HG02938 (cell line): ENCODE data around the gene AAGAB.

Experiments used
- ATAC-seq: cut with Tn5 transposase; IDR thresholded peaks from one replicate; pipeline ENCODE4 v1.9.1; 2021; ENCODE audit warnings: mild to moderate bottlenecking, moderate library complexity; ENCODE audit not compliant: unreplicated experiment

AAGAB gene

DNA sequence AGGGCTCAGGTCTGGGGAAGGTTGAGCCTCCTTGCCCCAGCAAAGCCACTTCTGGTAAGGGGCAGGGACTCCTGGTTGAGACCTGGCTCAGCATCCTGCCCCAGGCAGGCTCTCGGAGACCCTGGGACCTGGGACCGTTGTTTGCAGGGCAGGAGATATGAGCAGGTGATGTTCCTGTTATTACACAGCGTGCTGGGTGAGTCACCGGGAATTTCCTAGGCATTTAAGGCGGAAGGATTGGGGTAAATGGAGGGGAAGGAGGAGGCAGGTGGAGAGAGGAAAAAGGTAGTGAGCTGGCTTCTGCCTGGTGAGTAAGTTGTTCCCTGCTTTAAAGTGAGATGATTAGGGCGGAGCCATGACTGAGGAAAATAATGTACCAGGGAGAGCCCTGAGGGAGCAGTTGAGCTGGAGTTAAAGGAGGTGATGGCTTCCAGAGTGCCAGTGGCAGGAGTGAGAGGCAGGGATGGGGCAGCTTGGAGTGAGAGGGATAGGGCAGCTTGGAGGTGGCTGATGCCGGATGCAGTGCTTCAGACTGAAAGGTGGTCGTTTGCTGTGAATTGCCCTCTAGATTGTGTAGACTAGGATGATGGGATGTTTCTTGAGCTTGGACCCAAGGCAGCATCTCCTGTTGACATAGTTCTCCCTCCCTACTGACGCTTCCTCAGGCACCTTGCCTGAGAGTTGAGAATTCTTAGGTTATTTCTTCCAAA is 79.4 kb downstream of the AAGAB start:
- no peak for ATAC-seq

DNA sequence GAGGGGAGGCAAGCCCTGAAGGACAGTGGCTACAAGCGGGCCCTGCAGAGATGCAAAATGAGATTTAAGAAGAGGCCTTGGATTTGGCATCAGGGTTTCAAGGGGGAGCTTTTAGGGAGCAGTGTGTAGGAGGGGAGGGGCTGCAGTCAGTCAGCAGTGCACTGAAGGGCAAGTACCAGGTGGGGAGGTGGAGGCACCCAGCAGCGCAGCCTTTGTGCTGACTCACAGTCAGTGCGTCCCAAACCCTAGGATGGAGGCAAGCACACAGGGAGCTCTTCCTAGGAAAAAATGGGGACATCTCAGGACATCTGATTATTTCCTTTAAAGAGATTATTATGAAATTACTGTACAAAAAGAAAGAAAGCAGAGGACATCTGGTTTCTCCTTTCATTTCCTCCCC is 80.0 kb downstream of the AAGAB start:
- ATAC-seq, result no peak

DNA sequence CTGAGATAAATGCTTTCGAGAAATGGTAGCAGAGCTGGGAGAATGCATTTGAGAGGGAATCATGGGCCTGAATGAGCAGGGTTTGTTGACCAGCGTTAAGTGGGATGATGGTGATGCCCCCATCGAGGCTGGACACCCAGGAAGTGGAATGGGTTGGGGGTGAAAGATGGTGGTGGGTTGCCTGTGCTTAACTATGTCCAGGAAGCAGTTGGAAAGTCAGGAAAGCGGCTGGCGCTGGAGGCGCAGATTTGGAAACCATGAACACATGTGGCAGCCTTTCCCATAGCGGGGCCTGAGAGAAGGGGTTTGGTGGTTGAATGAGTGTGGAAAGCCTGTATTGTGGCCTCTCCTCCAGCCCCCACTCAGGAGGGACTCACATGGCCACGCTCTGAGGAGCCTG is 80.7 kb downstream of the AAGAB start:
- no peak for ATAC-seq

DNA sequence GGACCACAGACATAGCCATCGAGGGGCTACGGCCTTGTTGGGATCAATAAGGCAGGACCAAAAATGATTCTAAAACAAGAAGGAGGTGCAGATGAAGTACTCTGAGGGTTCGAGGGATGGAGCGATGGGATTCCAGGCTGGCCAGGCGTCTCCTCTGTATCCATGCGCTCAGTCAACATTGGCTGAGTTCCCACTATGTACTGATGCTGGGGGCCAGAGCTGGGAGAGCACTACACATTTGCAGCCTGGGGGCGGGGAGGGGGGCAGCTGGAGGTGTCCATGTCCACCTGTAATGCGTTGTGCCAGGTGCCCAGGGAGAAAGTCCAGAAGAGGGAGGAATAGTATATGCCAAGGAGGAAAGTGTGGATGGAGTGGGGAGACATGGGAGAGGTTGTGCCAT is 81.5 kb downstream of the AAGAB start:
- ATAC-seq, result no peak

DNA sequence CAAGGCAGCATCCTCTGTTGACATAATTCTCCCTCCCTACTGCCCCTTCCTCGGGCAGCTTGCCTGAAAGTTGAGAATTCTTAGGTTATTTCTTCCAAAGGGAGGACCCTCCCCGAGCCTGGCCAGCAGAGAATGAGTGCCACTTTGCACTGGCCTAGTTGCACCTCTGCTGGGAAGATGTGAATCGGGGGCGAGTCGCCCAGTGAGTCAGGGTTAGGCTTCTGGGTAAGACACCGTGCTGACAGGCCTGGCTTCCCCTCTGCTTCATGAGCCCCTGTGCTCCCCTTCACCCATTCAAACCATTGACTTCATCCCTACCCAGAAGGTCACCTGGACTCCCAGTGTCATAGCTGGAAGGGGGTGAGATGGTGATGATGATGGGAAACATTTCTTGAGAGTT is 82.3 kb downstream of the AAGAB start:
- no peak for ATAC-seq

DNA sequence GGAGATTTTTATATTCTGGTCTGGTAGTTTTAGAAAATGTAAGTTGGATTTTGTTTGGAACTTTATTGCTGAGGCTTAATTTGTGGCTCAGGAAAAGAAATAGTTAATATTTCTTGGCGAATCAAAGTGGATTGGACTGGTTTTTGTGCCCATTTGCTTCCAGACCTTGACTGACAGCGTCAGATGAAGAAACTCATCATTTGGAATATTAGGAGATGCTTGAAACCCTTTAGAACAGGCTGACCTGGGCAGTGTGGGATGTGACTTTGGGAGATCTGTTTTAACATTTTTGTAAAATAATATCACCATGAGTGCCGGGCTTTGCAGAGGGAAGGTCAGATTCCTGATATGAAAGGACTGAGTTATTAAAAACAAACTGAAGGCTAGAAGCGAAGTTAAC is 83.0 kb downstream of the AAGAB start:
- no peak for ATAC-seq

DNA sequence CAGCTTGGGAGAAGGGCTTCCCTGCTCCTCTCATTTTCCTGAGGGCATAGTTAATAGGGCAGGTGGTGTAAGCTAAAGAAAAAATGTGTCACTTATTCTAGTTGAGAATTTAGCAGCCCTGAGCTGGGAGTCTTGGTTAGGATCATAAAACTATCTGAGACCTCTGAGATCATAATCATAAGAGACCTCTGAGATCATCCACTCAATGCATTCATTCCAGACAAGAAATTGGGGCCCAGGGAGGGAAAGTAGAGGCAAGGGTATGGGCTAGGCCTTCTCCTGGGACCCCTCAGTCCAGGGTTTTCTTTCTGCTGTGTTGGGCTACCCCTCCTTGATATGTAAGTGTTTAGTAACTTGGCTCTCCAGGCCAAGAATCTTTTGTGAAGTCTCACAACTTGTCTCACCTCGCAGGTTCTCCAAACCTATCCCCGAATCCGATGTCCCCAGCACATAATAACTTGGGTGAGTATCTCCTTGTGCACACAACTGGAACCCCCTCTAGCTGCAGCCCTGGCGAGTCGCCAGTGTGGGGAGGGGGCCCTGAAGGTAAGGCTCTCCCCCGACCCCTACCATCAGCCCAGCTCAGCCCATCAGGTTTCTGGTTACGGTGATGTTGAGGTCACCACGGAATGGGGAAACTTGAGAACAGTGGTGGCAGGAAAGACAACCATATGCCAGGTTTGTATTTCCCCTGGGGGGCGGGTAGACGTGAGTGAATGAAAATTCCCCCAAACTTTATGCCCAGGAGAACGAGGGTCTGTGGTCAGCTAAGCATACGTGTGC is 84.1 kb downstream of the AAGAB start:
- no peak for ATAC-seq

DNA sequence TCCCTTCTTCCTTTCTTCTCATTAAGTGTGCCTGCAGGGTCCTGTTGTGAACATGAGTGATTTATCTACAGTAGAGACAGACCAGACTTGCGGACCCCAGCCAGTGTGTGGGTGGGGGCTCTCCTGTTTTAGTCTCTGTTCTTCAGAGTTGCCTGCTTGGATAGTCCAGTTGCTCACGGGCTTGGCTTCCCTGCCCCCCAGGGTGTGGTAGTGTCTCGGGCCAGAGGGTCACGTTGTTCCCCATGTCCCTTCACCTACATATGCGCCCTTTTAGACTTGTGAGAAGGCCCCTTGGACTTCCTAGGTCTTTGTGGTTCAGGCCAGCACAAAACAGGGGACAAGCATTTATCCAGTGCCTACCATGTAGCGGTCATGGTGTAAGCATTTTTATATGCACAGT is 85.8 kb downstream of the AAGAB start:
- ATAC-seq, result no peak

DNA sequence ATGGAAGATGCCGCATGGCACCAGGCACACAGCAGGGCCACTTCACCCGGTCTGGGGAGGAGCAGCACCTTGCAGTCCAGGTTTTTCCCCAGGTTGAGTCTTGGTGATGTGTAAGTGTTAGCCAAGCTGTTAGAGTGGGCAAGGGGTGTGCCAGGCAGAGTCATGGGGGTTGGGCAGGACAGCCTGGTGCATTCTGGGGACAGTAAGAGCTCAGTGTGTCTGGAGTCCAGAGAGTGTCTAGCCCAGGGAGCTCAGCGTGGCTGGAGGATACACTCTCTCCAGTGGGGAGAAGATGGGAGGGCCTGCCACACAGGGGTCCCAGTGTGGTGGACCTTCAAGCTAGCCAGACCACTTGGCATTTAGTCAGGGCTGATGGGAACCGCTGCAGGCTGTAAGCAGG is 87.4 kb downstream of the AAGAB start:
- no peak for ATAC-seq

DNA sequence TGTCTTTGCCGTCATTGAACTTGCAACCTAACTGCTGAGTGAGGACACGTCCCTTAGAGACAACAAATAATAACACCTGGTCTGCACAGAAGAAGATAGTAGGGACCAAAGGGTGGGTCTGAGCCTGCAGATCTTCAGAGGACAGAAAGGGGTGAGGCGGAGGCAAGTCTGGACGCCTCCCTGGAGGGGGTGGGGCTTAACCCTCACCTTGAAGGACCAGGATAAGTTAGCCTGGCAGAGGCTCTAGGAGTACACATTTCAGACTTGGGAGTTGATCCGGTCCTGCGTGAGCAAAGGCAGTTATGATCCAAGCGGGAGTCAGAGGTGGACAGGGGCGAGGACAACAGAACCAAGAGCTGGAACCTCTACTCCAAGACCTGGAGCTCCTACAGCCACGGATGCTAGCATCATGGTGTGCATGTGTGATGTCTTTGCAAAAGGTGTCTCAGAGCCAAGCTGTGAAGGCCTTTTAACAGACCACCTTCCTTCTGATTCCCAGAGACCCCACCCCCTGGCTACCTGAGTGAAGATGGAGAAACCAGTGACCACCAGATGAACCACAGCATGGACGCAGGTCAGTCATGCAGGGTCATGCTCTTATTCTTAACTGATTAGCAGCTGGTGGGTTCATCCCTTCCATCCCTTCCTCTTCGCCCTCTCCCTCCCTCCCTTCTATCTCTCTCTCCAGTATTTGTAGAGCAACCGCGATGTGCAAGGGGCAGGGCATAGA is 88.0 kb downstream of the AAGAB start:
- ATAC-seq, result no peak

DNA sequence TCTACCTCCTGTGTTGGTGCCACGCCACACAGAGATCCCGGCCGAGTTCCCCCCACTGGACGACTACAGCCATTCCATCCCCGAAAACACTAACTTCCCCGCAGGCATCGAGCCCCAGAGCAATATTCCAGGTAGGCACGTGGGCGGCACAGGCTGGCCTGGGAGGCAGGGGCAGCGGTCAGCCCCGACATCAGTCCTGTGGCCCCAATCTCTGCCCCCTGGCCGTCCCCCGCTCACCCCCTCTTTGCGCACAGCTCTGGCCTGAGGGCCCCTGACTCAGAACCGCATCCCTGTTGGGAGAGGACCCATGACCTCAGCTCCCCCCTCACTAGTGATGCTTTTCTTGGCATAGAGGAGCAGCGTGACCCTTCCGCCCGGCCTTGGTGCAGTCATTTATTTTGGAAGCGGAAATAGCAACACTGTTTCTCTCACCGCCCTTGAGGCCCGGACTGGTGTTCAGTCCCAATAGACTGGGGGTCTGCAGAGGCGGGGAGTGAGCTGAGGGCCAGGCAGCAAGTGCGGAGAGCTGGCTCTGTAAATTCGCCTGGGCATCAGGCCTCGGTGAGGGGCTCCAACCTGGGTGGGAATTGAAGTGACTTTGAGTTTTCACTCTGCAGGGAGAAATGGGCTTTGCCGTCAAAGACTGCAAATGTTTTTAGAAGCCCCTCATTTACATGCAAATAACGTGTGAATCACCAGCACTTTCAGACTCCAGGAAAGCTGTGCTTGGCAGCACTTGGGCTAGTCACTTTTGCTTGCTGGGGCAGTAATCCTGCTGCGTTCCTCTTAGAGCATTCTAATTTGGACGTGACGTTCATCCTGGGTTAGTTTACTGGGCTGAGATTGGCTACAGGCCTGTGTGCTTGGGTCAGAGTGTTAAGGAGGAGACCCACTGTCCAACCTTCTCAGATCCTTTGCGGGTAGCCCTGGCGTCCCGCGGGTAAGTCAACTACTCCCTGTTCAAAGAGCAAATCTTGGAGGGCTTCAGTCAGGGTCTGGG is 88.9 kb downstream of the AAGAB start:
- no peak for ATAC-seq

DNA sequence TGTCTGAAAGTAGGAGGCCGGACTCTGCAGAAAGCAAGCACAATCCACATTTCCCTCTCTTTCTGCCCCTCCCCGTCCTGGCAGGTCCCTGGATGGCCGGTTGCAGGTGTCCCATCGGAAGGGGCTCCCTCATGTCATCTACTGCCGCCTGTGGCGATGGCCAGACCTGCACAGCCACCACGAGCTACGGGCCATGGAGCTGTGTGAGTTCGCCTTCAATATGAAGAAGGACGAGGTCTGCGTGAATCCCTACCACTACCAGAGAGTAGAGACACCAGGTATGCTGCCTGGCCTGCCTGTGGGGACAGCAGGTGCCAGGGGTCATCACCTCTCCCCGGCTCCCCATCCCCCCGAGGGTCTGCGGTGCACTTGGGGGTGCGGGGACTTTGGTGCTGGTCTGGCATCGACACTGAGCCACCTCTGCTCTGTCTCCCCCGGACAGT is 89.6 kb downstream of the AAGAB start:
- ATAC-seq, result no peak

DNA sequence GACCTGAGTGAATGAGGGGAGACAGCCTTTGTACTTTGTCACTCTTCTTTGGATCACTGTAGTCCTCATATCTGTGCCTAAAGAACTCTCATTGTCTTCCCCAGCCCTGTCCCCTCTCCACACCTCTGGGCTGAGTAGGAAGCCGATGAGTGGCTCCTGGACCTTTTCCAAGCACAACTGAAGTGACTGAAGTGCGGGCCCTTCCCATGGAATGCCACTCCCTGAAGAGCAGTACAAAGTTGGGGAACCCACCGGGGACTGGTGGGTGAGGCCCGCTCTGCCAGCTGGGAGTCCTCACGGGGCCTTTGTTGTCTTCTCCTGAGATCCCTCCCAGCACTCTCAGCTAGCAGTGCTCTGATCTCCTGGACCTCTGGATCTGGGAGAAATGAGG is 90.1 kb downstream of the AAGAB start:
- no peak for ATAC-seq

DNA sequence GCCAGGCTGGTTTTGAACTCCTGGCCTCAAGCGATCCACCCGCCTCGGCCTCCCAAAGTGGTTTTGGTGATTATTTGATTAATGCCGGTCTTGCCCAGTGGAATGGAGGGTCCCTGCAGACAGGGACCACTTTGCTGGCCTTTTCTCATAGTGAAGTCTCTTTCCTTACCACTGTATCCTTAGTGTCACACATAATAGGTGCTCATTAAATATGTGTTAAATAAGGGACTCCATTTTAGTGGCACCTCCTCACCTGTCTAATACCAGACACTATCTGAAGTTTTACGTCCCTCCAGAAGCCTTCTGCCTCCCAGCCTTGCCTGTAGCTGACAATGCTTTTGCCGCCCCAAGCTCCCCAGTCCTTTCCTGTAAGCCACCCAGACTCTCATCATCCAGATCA is 91.3 kb downstream of the AAGAB start:
- ATAC-seq, result no peak

DNA sequence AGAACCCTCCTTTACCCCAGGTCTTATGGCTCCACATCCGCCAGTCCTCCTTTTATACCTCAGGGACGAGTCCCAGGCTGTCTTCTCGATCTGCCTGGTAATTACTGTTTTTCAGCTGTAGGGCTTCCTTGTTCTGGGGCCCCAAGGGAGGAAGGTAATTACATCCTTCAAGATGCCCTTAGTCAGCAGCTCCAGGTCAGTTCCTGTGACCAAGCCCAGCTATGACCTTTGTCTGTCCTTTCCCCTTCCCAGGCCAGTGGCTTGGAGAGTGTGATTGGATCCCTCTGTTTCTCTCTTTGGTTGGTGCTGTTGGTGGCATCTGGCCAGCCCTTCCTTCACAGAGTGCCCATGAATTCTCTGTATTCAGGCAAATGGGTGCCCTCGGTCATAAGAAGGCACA is 92.6 kb downstream of the AAGAB start:
- no peak for ATAC-seq

DNA sequence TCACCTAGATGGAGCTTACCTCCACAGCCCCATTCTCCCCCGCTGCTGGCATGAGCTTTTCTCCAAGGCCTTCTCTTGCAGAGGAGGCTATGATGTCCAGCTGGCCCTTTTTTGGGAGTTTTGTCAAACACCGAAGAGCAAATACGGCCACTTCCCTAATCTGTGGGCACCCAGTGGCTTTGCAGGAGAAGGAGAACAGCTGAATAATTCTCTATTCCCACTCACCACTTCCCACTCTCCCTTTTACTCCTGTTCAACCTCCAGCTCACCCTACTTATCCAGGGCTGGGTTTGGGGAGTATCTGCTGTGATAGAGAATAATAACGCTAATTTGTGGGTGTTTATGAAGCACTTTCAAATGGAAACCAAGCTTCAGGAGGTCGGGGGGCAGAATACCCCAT is 93.0 kb downstream of the AAGAB start:
- ATAC-seq, result no peak

DNA sequence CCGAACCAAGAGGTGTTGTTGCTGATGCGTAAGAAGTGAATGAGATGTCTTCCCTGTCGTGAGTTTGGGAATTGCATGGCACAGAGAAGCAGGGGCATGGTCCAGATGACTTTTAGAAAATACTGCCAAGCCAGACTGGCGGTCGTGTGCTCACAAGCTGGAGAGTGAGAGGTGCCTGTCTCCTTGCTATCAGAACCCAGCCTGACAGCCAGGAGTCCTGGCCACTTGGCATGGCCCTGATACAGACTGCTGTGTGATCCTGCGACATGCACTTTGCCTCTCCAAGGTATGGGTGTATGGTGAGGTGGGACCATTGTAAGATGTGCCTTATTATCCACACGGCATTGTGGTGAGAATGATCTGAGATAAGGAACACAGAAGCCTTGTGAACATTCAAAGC is 96.1 kb downstream of the AAGAB start:
- ATAC-seq, result no peak

DNA sequence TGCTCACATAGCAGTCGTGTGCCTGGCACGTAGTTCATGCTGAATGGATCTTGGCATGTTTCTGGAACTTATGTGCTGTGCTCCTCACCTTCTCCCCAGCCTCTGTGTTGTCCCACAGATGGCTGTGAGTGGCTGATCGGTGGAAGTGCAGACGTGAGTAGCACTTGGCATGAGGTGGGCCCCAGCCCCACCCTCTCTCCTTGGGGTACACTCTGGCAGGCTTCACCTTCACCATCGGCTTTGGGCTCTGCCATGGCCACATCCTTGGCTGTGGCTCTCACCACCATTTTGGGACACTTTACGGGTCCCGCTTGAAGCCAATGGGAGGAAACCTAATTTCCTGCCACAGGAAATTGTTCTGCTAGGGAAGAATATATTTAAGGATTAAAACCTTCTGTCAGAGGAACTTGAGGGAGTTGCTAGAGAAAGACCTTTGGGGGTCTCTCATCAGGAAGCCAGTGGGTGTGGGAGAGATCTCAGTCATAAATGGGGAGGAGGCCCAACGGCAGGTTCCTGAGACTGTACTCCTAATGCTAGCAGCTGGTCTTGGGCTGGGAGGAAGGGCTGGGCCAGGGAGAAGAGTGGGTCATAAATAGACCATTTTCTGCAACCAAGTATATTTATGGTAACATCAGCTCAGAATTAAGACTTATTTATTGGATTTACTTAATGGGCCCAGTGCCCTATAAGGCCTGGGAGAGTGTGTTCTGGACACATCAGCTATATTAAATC is 96.8 kb downstream of the AAGAB start:
- ATAC-seq, result no peak

DNA sequence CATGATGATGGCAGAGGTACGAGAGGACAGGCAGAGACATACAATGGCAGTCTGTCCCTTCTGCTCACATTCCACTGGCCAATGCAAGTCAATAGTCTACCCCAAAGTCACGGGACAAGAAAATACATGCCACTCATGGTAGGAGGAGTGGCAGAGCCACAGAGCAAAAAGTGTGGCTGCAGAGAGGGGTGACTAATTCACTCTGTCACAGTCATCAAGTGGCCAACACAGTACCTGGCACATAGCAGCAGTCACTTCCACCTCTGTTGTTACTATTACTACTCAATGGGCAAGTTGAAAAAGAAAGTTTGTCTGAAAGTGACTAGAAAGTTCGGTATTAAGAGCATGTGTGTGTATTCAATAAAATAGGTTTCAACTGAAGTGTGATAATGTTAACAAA is 97.6 kb downstream of the AAGAB start:
- no peak for ATAC-seq

DNA sequence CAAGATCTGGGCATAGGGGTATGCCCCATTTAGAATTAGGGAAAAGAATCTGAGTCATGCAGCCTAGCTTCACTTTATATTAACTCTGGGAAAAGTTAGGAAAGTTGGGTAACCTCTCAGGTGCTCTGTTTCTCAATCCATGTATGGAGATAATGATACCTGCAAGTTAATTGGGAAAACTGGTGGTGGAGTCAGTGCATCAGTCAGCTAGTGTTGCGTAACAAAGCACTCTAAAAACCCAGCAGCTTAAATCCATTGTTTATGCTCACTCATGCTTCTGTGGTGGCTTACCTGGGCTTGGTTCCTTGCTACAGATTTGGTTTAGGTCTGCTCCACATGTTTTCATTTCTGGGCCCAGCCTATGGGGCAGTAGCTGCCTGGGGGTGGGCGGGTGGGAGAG is 98.0 kb downstream of the AAGAB start:
- ATAC-seq, result no peak
